Vein endothelial cell (primary cell): ENCODE measurements around the gene PDE3A. TPM values are rescaled to one million over a fixed set of nuclear protein-coding genes. Genes with fewer than 3 reads are reported as not detected.

Experiments used
- total RNA-seq: library from RNA; depleted of rRNA; stranded (reverse); fragments of >200 nt; gene quantifications from 2 replicates; pipeline ENCODE4 v1.2.3, GENCODE V29; 2012

PDE3A gene
- 17.1 and 25.2 TPM in 2 replicates for total RNA-seq

DNA sequence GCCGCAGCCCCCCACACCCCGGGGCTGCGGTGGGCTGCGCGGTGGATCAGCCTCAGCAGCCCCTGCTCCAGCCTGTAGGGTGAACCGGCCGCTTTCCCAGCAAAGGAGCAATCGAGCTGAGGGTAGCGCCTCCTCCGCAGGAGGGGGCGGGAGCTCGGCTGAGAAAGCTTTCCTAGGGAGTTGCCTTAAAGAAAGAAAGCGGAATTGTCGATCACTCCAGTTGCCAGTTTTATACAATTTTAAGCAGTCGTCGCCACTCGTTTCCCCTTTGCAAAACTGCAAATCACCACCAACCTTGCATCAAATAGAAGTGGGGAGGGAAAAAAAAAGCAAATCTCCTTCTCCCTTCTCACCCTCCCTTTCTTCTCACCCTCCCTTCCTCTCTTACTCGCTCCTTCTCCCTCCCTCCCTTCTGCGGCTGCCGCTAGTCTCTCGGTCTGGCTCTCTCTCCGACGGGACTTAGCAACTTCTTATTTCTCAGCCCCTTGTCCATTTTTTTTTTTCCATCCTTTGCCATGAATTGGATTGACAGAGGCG, at the start of gene PDE3A:
TSS of gene PDE3A (plus strand) at position 424 of the 537 bp plus-strand sequence. CDS start 748 bp downstream, outside the sequence.

GRCh38 chr12:20695232-20695631, 326.9 kb downstream of the PDE3A start, which contains the start of gene SLCO1C1:
Gene SLCO1C1 (plus strand): TSS chr12:20695332. CDS start chr12:20699577, 4,245 bp downstream.

